Renal pelvis (tissue), 4 donors: ENCODE measurements around the gene TPST2. TPM values are rescaled to one million over a fixed set of nuclear protein-coding genes. Genes with fewer than 3 reads are reported as not detected.
"Not testable (repeated sequence)": the region's sequence is repeated elsewhere in the genome, so short reads cannot be mapped to it uniquely, and the experiment has no call there.

ENCODE experiments used
- DNase-seq: peaks from one replicate; pipeline ENCODE4 v3.0.0-alpha.2; 2013
- polyA plus RNA-seq, 3 donors: library from polyadenylated mRNA; unstranded; fragments of 120-200 nt; gene quantifications; one replicate each; pipeline ENCODE4 v1.2.1, GENCODE V29; 2013; ENCODE audit not compliant: insufficient read length in 3 of 3

TPST2 gene
- polyA plus RNA-seq, 3 donors, result 24.9 to 30.3 (median 29.8) TPM

DNA sequence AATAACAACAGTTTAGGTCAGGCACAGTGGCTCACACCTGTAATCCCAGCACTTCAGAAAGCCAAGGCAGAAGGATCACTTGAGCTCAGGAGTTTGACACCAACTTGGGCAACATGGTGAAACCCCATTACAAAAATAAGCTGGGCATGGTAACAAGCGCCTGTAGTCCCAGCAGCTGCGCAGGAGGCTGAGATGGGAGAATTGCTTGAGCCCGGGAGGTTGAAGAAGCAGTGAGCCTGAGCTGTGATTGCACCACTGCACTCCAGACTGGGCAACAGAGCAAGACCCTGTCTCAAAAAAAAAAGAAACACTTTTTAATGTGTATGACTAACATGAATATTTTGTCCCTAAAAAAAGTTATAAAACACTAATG, 53.2 kb downstream of the TPST2 start:
- no peak for DNase-seq

DNA sequence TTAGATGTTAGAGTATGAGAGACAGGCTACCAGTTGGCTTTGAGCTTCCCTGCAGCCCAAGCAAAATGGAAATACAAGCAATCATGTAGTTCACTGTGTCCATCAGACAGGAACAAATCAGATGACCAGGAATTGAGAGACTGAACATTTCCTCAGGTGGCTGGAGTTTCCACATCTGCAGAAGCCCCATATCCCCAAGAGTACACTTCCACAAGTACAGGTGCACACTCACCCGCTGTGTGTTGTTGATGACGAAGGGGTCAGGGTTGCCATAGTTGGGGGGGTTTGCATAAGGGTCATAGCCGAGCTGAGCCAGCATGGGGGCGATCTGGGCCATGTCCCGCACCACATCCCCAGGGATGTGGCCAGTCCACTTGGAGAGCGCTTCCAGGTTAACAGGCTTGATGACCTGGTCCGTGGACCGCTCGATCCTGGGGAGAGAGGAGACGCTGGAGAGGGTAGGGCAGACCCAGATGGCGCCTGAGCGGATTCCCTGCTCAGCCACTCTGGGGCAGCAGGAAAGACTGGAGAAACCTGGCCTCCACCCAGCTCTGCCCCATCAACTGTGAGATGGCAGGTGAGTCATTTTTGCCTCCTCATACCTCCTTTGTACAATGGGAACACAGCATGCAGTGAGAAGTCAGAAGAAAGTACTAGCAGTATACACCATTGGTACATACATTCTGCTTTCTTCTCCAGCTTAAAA, 53.7 kb downstream of the TPST2 start:
- no peak for DNase-seq

DNA sequence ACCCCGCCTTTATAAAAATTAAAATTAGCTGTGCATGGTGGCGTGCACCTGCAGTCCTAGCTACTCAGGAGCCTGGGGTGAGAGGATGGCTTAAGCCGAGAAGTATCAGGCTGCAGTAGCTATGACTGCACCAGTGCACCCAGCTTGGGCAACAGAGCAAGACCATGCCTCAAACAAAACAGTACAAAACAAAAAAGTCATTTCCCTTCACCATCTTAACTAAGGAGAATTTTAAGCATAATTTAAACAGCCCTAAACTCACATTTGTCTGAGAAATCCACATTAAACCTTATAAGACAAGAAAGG, 54.4 kb downstream of the TPST2 start:
- no peak for DNase-seq

DNA sequence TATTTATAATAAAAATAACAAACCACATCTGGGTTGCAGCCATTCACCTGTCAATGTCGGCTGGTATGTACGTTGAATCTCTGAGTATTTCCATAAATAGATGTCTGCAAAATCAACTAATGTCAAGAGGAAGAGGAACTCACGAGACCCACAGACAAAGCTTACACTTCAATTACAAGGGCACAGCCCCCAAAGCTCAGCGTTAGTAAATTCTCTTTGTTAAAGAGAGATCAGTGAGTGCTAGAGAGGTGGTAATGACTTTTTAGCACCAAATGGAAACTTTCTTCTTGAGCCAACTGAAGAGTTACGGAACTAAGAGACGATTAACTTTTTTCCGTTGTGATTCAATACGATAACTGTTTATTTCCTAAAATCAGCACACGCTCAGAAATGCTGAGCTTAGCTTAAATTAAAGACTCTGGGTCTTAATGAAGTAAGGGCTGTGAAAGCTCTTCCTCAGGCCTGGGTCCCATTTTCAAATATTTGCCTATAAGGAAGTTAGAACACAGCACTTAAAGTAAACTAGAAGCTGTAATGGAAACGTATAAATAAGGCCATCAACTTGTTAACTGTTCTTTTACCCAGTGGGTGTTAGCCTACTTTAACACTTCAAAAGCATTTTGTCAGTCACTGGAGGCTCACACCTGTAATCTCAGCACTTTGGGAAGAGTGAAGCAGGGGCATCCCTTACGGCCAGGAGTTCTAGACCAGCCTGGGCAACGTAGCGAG, 54.9 kb downstream of the TPST2 start:
- no peak for DNase-seq

DNA sequence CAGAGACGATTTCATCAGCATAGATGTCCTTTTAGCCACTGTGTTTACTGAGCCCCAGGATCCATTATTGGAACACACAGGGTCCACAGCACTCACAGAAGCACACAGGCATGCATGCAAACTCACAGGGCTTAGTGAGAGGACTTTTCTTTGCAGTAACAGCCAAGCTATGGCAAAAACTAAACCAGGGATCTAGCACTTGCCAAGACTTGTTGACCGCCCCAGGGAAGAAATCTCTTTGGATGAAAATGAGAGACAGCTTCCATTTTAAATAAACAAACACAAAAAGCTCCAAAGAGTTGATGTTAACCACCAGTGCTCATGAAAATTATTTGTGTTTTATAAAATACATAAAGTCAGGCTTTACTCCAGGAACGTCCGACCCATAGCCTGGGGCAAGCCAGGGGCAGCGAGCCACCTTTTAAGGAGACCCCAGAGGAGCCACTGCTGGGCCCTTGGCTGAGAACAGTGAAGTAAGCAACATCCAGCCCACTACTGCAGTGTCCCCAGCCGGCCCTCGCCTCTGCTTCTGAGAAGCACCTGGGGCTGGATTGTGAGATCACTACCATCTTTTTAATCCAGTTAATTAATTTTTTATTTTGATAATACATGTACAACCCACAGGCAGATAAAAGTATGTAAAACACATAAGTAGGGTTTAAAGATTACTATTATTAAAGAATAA, 55.6 kb downstream of the TPST2 start:
- no peak for DNase-seq

DNA sequence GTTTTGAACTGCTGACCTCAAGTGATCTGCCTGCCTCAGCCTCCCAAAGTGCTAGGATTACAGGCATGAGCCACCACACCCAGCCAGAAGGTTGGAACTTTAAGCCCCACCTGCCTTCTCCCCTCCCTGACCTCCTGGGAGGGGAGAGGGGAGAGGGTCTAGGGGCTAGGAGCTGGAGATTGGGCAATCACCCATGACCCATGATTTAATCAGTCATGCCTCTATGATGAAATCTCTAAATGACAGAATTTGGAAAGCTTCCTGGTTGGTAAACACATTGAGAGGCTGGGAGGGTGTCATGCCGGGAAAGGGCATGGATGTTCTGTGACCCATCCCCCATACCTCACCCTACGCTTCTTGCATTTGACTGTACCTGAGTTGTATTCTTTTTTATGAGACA, 60.6 kb downstream of the TPST2 start:
- no peak for DNase-seq

DNA sequence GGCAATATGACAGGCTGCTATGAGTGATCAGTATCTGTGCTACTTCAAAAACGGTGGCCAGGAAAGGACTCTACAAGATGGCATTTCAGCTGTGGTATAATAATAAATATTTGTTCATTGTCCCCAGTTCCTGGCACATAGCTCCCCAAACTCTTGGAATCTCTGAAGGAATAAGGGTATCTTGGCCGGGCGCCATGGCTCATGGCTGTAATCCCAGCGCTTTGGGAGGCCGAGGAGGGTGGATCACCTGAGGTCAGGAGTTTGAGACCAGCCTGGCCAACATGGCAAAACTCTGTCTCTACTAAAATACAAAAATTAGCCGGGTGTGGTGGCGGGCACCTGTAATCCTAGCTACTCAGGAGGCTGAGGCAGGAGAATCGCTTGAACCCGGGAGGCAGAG, 61.4 kb downstream of the TPST2 start:
- DNase-seq, result not testable (repeated sequence)

DNA sequence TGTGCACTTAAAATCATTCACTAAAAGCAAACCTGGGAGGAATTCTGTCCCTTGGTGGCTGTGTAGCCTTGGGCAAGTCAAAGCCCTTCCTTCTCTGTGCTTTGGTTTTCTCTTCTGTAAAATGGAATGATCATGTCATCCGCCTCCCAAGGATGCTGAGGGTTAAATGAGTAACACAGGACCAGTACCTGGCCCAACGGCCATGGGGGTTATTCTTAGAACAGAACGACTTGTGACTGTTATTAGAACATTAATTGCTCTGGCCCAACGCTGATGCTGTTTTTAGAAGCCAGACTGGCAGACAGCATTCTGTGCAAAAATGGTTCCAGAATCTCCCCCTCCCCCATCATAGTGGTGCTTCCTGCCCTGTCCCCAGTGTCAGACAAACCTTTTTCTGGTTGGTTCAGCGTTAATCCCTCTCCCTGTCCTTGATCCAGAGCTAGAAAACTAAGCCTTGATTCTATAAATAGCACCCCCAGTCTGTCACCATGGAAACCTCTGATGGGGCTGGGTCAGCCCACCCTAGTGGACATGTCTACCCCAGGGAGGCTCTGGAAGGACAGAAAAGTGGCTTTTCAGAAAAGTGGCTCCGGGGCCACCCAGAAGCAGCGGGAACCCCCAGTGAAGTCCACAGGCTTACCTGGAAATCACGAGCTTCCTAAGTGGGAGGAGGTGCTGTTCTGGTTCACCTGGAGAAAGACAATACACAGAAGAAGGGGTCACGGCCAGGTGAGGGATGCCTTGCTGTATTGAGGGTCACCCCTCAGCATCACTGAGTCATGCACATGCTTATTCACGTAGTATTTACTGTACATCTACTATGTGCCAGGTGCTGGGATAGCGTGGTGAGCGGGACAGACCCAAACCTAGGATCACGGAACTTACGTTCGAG, 62.1 kb downstream of the TPST2 start:
- DNase-seq, result no peak

DNA sequence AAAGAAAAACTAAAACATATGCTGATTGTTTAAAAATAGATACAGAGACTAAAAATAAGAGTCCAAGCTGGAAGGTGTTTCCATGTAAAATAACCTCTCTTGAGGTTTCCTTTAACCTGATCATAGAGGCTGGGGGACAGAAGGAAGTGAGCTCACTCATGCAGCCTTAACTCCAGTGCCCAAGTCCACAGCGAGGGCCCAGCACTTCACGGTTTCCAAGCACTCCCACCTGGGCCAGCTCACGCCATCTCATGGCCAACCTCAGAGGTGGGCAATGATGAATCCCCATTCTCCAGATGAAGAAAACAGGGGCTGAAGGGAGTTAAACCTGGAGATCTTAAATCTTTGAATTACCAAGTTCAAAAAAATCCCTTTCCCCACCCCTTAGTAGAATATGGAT, 62.8 kb downstream of the TPST2 start:
- no peak for DNase-seq

DNA sequence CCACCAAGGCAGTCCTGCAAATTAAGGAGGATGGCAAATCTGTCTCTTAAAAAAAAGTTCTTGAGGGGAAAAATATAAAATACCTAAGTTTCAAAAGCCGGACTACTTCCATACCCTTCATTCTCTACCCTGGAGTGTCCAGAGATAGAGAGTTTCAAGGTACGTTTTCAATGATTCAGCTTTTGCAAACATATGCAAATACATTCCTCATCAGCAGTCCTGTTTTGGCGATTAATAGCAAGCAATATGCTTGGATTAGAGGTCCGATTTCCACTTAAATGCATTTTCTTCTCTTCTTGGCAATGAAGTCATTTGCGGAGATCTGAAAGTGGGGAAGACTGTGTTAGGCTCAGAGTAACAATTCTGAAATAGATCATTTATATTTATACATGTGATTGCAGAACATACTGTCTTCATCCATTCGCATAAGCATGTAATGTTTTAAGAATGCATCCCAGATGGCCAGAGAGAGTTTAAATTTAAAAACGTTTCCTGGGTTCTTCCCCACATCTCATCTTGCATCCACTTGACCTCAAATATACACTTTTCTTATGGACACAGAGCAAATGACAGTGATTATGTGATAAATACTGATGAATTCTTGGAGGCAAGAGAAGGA, 63.9 kb downstream of the TPST2 start:
- no peak for DNase-seq

DNA sequence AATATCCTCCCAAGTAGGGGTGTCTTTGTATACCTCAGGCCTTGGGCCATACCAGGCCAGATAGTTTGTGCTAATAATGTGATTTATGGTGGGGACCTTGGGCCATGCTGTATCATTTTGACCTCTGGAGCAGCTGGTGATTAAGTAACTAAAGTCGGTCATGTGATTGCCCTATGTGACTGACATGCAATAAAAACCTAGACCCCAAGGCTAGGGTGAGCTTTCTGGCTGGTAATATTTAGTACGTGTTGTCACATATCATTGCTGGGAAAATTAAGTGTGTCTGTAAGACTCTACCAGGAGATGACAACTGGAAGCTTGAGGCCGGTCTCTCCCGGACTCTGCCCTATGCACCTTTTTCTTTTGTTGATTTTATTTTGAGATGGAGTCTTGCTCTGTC, 65.1 kb downstream of the TPST2 start:
- no peak for DNase-seq

DNA sequence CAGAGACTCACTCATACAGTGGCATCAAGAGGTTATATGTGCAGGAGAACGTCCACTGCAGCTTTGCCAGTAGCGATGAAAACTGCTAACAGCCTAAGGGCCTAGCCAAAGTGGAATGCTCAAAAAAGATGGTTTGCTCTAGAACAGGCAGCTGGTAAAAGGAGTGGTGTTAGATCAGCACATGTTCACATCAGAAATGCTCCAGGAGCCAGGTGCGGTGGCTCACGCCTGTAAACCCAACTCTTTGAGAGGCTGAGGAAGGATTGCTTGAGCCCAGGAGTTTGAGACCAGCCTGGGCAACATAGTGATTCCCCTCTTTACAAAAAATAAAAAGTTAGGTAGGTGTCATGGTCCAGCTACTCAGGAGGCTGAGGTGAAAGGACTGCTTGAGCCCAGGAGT, 67.3 kb downstream of the TPST2 start:
- no peak for DNase-seq

DNA sequence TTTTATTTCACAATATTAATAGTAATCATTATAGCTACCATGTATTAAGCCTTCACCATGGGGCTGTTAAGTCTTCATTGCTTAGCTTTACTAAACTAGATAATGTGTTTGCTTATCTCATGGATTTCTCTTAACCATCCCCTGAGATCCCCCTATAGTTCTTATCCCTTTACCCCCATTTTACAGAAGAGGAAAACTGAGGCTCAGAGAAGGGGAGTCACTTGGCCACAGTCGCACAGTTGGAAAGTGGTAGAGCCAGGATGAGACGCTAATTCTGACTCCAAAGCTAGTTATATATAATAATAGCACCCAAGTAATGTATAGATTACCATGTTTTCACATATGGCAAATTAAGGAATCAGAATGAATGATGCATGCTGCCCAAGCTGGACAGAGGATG, 67.9 kb downstream of the TPST2 start:
- no peak for DNase-seq

DNA sequence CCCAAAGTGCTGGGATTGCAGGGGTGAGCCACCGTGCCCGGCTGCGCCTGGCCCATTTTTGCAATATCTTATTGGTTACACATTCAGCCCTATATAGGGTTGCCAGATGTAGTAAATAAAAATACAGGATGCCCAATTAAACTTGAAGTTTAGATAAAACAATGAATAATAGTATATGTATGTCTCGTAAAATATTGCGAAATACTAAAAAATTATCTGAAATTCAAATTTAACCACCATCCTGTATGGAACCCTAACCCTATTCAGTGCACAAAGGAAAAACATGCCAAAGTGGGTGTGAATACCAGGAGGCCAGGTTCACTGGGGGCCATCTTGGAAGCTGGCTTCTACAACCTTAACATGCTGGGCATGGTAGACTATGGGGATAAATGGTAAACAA, 72.5 kb downstream of the TPST2 start:
- no peak for DNase-seq

DNA sequence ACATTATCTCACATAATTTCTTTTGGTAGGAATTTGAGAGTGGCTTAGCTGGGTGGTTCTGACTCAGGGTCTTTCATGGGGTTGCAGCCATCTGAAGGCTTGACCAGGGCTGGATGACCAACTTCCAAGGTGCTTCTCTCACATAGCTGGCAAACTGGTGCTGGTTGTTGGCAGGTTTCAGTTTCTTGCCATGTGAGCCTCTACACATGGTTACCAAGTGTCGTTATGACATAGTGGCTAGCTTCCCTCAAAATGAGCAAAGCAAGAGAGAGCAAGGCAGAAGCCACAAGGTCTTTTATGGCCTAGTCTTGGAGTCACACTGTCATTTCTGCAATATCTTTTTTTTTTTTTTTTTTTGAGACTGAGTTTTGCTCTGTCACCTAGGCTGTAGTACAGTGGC, 73.4 kb downstream of the TPST2 start:
- no peak for DNase-seq

DNA sequence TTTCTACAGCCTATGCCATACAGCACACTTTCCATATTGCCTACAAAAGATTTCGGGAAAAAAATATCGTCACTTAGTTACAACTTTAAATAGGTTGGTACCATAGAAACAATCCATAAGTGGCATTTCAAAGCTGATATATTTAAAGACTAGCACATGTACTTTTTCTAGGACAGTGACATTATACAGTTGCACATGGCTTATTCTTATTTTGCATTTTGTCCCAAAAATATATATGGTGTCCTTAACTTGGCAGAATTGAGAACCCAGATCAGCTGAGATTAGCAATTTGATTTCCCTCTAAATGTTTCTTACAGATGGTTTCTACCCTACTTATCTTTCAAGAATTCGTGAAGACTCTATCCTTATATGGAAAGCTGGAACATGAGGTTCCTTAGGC, 74.0 kb downstream of the TPST2 start:
- DNase-seq, result no peak

DNA sequence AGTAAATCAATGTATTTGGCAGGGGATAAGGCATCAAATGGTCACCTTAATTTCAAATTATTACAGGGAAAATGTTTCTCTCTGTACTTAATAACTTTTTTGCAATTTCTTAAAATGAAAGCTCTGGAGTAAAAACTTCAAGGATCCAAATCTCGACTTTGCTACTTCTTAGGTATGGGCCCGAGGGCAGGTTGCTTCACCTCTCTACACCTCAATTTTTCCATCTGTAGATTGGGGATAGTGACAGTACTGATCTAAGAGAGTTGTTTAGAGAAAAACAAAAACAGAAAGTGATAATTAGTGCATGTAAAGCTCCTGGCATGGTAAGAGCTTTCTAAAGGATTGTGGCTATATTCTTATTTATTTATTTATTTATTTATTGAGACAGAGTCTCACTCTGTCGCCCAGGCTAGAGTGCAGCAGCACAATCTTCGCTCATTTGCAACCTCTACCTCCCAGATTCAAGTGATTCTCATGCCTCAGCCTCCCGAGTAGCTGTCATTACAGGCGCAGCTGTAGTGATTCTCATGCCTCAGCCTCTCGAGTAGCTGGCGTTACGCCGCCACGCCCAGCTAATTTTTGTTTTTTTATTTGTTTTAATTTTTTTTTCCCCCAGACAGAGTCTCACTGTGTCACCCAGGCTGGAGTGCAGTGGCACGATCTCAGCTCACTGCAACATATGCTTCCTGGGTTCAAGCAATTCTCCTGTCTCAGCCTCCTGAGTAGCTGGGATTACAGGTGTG, 75.3 kb downstream of the TPST2 start:
- DNase-seq, result no peak

DNA sequence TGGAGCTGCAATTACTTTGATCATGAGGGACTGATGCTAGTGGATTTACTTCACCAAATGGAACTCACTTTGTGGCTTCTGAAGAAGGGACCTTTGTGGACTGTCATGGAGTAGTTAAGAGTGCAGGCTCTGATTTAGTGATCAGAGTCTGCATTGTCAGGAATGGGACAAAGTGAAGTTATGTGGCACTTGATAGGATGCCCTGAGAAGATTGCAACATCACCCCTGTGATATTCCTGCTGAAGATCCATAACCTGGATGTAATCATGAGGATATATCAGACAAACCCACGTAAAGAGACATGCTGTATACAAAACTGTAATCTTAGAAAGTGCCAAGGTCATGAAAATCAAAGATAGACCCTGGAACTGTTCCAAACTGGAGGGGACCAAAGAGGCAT, 76.1 kb downstream of the TPST2 start:
- no peak for DNase-seq

DNA sequence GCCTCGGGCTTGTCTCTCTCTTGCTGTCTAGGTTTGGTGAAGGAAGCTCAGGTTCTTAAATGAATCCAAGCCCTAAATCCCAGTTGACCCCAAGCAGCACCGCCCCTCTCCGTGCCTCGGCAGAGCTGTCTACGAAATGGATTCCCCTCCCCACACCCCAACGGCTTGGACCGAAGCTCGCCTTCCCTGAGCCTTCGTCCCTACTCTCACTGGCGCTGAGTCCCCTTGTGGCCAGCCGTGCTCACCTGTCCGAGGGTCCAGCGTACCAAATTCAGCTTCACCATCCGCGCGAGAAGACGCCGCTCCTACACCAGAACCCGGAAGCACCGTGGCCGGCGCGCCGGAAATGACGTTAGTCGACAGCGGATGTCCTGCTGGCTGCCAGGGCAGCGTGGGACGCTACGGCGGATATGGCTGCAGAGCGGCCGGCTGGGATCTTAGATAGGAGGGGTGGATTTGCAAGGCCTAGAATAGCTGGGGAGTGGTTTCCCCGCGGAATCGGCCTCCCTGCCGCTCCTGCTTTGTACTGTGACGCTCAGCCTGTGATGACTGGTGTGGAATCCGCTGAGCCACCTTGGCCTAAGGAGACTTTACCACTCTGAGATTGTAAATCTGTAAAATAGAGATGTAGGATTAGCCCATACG, 77.7 kb downstream of the TPST2 start, which contains the start of gene TFIP11:
Gene TFIP11 (minus strand): TSS at position 325 of the 645 bp plus-strand sequence. CDS start 2,201 bp downstream, outside the sequence.
- peak; percentile 94 for DNase-seq

DNA sequence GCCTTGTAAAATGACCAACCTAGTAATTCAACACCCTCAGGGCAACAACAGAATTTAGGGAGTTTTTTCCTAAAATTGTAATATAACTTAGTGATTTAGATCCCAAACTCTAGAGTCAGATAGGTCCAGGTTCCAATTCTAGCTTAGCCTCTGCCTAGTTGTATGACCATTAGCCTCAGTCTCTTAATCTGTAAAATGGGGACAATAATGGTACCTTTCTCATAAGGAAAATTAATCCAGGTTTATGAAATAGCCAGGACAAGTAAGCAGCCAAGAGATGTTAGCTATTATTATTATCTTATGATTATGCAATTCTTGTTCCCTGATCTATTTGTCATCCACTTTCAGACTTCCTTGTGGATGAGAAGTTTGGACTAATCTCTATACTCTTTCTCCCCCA, 81.8 kb downstream of the TPST2 start:
- no peak for DNase-seq

DNA sequence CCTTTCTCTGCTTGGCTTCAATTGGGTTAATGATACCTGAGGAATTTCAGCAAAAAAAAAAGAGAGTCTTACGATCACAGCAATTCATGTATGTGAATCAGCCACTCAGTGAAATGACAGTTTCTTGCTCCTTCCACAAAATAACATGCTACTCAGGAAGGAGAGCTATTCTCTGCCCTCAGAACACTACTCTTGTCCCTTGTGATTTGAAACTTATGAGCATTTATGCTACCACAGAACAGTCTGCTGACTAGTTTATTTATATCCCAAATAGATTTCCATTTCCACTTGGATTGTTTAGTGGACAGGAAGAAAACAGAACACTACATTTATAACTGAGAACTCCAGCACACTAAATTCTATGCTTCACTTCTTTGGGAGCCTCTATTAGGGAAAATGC, 86.2 kb downstream of the TPST2 start:
- DNase-seq, result no peak
